GM12892 (cell line): ENCODE data around the gene MATN1.

Experiments
- DNase-seq: peaks from one replicate; pipeline ENCODE4 v3.0.0; 2011; ENCODE audit not compliant: insufficient read length
- FAIRE-seq: peaks from 2 replicates; lab custom pipeline; 2011; peaks lifted over from hg19 to GRCh38; lab: Jason Lieb, UNC
- POLR2A ChIP-seq: IDR thresholded peaks from 2 replicates; pipeline ENCODE4 v1.6.1; 2011; ENCODE audit warnings: low read depth, low read length, control low read depth
- POLR2AphosphoS5 ChIP-seq: IDR thresholded peaks from 2 replicates; pipeline ENCODE4 v1.6.1; 2011; ENCODE audit warnings: low read depth, low read length, control low read depth
- TAF1 ChIP-seq: IDR thresholded peaks from 2 replicates; pipeline ENCODE4 v1.6.1; 2011; ENCODE audit warnings: low read depth, mild to moderate bottlenecking, control low read depth, low read length, borderline replicate concordance

The MATN1 gene

DNA sequence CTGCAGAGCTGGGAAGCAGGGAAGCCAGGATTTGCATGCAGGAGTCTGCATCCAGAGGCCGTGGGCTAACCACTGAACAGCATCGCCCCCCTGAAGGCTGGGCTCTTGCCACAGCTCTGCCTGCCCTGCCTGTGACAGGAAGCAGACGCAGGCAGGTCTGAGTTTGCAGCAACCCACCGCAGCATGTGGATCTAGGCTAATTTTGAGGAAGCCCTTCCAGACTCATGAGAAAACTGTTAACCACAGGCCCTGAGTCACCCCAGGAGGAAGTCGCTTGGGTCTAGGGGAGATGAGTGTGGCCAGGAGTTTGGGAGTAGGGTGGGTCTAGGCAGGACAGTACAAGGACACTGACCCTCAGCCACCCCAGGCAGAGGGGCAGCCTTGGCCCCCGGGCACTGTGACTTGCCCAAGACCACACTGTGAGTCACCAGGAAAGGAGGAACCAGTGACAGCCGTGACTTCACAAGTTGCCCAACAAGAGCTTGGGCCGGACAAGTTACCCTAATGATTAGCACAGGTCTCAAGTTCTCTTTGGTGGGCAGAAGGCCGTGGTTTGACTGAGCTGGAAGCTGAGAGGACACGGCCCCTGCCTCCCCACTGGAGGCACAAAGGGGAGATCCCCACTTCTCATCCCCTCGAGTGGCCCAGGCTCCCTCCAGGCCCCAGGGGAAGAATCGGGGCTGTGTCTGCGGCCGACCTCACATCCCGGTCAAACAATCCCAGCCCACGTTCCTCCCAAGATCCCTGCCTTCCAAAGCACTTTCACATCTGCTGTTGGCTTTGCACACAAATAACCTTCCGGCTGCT is 33.4 kb upstream of the MATN1 start:
- no peak for DNase-seq
- TF ChIP-seq TAF1: peak; percentile 81
- TF ChIP-seq POLR2AphosphoS5: peak; percentile 76; the same call in 1 of the 2 replicates
- TF ChIP-seq POLR2A: peak; percentile 72
- no peak for FAIRE-seq

DNA sequence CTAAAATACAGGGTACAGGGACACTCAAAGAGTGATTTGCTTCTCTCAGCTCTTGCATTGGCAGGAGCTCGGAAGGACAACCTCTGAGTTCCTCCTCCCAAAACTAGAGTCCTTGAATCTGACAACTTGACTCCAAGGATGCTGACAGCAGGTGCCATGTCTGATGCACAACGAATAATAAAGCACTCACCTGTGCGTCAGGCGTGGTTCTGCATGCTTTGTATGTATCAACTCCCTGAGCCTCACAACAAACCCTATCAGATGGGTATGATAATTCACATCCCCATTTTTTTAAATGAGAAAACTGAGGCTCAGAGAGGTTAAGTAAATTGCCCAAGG is 32.8 kb upstream of the MATN1 start:
- no peak for FAIRE-seq
- no peak for DNase-seq
- no peak; the same call in 1 of the 2 replicates for TF ChIP-seq POLR2A
- no peak for TF ChIP-seq POLR2AphosphoS5
- TF ChIP-seq TAF1: no peak

DNA sequence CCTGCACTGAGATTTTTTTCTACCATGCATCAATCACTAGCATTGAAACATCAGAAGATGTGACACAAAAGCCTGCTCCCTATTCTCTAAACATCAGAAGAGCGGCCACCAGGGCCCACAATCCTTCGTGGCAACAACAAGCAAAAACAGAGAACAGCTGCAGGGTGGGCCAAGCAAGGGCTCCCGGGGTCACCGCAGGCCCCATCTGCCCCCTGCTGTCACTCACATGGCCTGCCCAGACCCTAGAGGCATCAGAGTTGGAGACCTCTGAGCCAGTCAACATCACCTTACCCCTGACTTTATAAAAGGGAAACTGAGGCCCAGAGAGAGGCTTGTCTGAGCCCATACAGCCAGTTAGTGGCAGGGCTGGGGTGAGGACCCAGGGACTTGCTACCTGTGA is 32.4 kb upstream of the MATN1 start:
- TF ChIP-seq TAF1: no peak
- no peak; the same call in 1 of the 2 replicates for TF ChIP-seq POLR2AphosphoS5
- TF ChIP-seq POLR2A: no peak; the same call in none of the 2 replicates
- peak; percentile 48 for FAIRE-seq
- DNase-seq: no peak

- no peak for TF ChIP-seq TAF1
- TF ChIP-seq POLR2AphosphoS5: peak; percentile 6; the same call in 1 of the 2 replicates
- TF ChIP-seq POLR2A: no peak
- no peak for FAIRE-seq
These were observed 31.9 kb upstream of the MATN1 start for GRCh38 chr1:30755334-30755733.

GRCh38 chr1:30754684-30755171 is 31.3 kb upstream of the MATN1 start:
- no peak; the same call in 1 of the 2 replicates for TF ChIP-seq TAF1
- TF ChIP-seq POLR2A: peak; percentile 71
- TF ChIP-seq POLR2AphosphoS5: peak; percentile 87
- DNase-seq: no peak
- FAIRE-seq: peak; percentile 96

More at GRCh38 chr1:30755334-30755733, 31.9 kb upstream of the MATN1 start:
- DNase-seq: no peak

DNA sequence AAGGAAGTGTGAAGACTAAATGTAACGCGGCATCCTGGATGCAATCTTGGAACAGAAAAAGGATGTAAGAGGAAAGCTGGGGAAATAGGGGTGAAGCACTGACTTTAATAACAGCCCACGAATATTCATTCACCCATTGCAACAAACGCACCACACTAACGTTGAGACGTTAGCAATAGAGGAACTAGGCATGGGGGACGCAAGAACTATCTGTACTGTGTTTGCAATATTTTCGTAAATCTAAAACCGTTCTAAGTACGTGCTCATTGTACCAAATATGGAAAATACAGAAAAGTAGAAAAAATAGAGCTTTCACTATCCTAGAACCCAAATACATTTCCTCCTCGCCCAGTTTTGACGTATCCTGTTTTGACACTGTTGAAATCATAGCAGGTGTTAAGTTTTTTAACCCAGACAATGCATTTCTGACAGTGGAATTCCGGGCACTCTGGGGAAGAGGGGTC is 30.3 kb upstream of the MATN1 start:
- no peak for DNase-seq
- TF ChIP-seq TAF1 (no peak), POLR2AphosphoS5 (peak; percentile 91; the same call in 1 of the 2 replicates), POLR2A (peak; percentile 79)
- FAIRE-seq: peak; percentile 91

- no peak for TF ChIP-seq TAF1
- no peak for TF ChIP-seq POLR2A
- TF ChIP-seq POLR2AphosphoS5: no peak
- FAIRE-seq (no peak), DNase-seq (no peak)
These were observed 29.7 kb upstream of the MATN1 start for GRCh38 chr1:30753118-30753517.

DNA sequence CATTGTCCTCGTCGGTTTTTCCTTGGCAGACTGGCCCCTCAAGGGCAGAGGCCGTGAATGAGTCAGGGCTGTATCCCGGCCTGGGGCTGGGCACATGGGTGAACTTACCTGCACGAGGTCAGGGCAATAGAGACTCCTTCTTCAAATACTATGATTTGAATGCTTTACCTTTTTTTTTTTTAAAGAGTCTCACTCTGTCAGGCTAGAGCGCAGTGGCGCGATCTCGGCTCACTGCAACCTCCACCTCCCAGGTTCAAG is 29.2 kb upstream of the MATN1 start:
- DNase-seq: no peak
- no peak for TF ChIP-seq POLR2AphosphoS5
- no peak for TF ChIP-seq POLR2A
- TF ChIP-seq TAF1: no peak
- FAIRE-seq: no peak

DNA sequence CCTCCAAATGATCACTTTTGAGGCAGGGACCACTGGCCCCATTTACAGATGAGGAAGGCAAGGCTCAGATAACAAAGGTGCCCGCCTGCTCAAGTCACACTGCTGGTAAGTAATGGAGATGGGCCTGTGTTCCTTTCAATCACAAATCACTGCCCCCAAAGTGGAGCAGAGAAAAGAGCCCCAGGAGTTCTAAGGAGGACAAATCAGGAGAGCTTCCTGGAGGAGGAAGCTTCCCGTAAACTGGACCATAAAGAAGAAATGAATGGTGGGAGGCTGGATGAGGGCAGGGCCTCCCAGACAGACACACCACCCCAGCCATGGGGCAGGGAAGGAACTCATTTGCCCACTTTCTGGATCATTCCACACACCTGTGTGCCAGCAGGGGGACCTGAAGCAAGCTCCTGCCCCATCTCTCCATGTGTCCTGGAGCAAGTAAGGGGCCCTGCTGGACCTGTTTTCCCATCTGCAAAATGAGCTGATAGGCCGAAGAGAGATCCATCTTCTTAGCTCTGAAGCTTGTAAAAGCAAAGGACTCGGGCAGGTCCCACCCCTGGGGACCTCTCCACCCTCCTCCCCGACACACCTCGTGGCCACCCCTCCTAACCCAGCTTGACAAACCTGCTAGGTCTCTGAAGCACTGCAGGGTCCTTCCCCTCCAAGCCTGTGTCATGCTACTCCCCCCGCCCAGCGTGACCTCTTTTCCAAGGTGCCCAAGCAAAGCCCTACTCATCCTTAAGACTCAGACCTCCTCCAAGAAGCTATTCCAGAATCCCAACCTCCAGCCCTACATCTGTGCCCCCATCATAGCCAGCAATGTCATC is 28.7 kb upstream of the MATN1 start:
- DNase-seq (no peak), FAIRE-seq (peak; percentile 80)
- peak; percentile 67 for TF ChIP-seq POLR2AphosphoS5
- no peak for TF ChIP-seq TAF1
- TF ChIP-seq POLR2A: peak; percentile 48; the same call in 1 of the 2 replicates

DNA sequence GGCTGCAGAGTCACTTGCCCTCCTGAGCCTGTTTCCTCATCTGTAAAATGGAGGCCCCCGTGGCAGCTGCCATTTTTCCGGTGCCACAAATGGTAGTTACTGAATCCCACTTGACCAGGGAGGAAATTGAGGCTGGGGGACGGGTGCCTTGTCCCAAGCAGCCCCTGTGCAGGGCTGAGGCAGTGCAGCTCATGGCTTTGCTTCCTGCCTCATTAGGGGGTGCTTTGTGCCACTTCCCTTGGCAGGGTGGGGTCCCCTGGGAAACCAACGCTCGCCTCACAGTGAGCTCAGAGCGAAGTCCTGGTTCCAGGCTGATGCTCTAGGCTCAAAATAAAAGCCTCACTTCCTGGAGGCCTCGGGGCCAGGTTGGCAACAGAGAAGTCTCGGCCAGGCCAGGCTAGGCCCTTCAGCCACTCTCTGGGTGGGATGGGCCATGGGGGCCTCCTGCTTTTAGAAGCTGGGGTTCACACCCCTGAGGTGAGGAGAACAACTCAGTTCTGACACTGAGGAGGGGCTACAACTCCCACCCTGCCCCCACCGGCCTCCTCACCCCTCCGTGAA is 27.4 kb upstream of the MATN1 start:
- DNase-seq (no peak), FAIRE-seq (no peak)
- TF ChIP-seq TAF1: no peak
- peak; percentile 61; the same call in 1 of the 2 replicates for TF ChIP-seq POLR2A
- peak; percentile 68; the same call in 1 of the 2 replicates for TF ChIP-seq POLR2AphosphoS5

DNA sequence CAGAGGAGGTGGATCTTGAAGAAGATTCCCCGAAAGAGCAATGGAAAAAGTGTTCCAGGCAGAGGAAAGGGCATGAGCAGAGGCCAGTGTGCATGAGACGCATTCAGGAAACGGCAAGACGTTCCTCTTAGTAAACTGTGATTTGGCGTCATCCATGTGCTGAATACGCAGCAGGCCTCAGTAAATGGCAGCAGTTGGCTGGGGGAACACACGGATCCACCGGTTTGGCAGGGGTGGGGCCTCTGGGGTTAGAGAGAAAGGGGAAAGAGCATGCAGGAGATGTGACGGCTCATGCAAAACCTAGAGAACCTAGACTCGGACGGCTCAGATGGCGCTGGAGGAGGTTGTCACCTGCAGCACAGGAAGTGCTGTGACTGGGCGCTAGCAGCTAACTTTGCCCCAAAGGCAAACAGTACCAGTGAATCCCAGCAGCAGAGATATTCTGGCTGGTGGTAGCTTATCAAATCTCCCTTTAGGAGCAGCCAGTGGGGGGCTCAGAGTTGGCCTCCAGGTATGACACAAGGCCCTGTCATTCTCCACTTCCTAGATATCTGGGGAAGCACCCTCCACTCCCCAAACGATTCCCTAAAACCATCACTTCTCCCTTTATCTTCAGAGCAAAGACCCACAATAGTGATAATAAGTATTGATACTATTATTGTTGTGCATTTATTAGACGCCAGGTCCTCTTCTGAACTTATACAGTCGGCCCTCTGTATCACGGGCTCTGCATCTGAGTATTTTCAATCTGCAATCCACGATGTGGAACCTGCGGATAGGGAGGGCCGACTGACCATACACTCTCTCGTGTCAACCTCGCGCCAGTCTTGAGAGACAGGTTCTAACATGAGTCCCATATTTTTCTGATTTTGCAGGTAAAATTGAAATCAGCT is 26.6 kb upstream of the MATN1 start:
- FAIRE-seq: peak; percentile 96
- TF ChIP-seq TAF1 (no peak), POLR2AphosphoS5 (peak; percentile 72), POLR2A (peak; percentile 80)
- no peak for DNase-seq
